ENCODE data around the gene MSLN. TPM values are rescaled to one million over a fixed set of nuclear protein-coding genes. Genes with fewer than 3 reads are reported as not detected.
A peak's percentile ranks its signal among the peaks of the same experiment; 100 is the strongest.

MSLN gene
- total and polyA plus RNA-seq, 8 donors, result 0.92 to 83.7 (median 5.2) TPM; not detected in 1

DNA sequence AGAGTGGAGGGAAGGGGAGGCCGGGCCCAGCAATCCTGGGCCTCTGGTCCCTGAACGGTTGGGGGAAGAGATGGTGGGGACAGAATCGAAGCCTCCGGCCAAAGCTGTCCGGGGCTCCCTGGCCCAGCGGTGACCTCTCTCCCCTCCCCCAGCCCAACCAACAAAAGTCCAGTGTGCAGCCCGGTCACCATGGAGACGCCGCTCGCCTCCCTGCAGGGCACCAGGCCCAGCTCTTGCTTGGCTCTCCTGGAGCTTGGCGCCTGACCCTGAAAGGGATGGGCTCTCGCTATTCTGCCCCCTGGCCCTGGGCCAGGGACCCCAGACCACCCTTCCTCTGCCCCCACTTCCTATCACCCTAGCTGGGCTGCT lies 44.4 kb upstream of the MSLN start:
- peak overlapping the region; percentile 61 to 94 (median 68) for H3K4me3 ChIP-seq
- TF ChIP-seq POLR2A (IDR thresholded peaks at IDR 0.05), result no peak
- TF ChIP-seq POLR2AphosphoS5 (IDR thresholded peaks at IDR 0.05), result no peak
- TF ChIP-seq, protein P1, sequence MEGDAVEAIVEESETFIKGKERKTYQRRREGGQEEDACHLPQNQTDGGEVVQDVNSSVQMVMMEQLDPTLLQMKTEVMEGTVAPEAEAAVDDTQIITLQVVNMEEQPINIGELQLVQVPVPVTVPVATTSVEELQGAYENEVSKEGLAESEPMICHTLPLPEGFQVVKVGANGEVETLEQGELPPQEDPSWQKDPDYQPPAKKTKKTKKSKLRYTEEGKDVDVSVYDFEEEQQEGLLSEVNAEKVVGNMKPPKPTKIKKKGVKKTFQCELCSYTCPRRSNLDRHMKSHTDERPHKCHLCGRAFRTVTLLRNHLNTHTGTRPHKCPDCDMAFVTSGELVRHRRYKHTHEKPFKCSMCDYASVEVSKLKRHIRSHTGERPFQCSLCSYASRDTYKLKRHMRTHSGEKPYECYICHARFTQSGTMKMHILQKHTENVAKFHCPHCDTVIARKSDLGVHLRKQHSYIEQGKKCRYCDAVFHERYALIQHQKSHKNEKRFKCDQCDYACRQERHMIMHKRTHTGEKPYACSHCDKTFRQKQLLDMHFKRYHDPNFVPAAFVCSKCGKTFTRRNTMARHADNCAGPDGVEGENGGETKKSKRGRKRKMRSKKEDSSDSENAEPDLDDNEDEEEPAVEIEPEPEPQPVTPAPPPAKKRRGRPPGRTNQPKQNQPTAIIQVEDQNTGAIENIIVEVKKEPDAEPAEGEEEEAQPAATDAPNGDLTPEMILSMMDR (IDR thresholded peaks at IDR 0.05), result no peak
- TF ChIP-seq EP300 (IDR thresholded peaks at IDR 0.05), result no peak
- H3K4me1 ChIP-seq, result peaks cover 34 to 64% (median 61%) of the 10 kb centered on the region in 4 donors
- H3K9me3 ChIP-seq, result no peaks in the 10 kb centered on the region
- H3K27ac ChIP-seq, result peak overlapping the region in 1 of 5 donors; percentile 69
- peaks cover 0 to 58% (median 9%) of the 10 kb centered on the region in 3 donors for H3K27me3 ChIP-seq
- WGBS, 5 donors, result 10 to 22% (median 13%) methylated on average over 7 to 12 of the region's 12 CpGs
- intact Hi-C loops (cut with DNase I; ENCODE audit: low total_unique reads), result no loop called here
- H3K36me3 ChIP-seq, result peaks cover 0 to 6% (median 0%) of the 10 kb centered on the region in 4 donors
- DNase-seq, result peak; percentile 48 to 81

DNA sequence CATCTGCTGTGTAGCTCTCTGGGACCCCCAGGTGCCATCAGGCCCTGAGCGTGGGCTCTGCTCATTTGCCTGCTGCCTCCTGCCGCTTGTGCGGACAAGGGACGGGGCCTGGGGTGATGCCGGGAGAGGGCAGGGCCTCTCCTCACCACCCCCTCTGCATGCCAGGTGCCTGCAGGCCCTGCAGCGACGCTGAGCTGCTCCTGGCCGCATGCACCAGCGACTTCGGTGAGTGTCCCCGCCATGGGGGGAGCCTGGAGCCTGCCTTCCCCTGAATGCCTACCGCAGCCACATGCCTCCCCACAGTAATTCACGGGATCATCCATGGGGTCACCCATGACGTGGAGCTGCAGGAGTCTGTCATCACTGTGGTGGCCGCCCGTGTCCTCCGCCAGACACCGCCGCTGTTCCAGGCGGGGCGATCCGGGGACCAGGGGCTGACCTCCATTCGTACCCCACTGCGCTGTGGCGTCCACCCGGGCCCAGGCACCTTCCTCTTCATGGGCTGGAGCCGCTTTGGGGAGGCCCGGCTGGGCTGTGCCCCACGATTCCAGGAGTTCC lies 43.7 kb upstream of the MSLN start:
- Histone ChIP-seq H3K36me3 (peaks cover 0 to 6% (median 0%) of the 10 kb centered on the region in 4 donors), H3K27me3 (peaks cover 0 to 52% (median 5%) of the 10 kb centered on the region in 3 donors), H3K4me3 (no peak overlapping the region), H3K4me1 (peaks cover 39 to 66% (median 64%) of the 10 kb centered on the region in 4 donors), H3K9me3 (no peaks in the 10 kb centered on the region), H3K27ac (no peak overlapping the region)
- no peak for DNase-seq
- intact Hi-C loops (cut with DNase I; ENCODE audit: low total_unique reads), result no loop called here
- TF ChIP-seq EP300 (IDR thresholded peaks at IDR 0.05) (no peak), POLR2AphosphoS5 (IDR thresholded peaks at IDR 0.05) (no peak), POLR2A (IDR thresholded peaks at IDR 0.05) (no peak)
- TF ChIP-seq, protein P1 (IDR thresholded peaks at IDR 0.05), result no peak
- WGBS, 5 donors, result 83 to 88% (median 86%) methylated on average over 15 to 29 of the region's 29 CpGs

DNA sequence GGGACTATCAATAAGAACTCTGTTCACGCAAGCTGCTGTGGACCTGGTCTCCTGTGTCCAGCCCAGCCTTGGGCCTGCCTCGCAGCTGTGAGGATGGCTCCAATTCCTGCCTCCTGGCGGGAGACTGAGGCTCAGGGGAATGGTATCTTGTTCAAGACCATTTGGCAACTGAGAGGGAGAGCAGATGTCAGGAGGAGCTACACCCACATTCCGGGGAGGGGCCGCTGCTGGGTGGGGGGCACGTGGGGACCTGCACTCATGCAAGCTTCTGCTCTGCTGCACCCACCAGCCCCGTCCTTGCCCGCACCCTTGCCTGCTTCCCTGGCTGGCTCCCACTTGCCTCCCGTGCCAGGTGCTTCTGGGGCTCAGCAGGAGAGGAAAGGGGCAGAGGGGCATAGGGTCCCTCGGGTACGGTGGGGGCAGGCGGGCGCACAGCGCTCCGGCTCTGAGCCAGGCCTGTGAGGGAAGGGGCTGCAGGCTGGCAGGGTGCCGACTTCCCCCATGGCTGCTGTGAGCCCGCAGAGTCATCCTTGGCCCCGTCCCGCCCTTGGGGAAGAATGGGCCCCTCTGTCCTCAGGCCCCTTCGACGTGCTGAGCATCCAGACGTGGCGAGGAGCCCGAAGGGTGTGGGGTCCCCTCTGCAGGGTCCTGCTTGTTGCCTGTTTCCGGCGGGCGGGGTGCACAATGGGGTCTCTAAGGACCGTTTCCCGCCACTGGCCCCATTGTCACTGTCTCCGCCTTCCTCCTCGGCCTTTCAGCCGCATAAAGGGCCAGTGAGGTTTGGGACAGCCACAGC lies 42.9 kb upstream of the MSLN start:
- 72 to 82% (median 77%) methylated on average over 19 to 32 of the region's 32 CpGs for WGBS, 5 donors
- DNase-seq, result peak in 1 of 2 donors; percentile 50
- no peak overlapping the region for H3K27ac ChIP-seq
- H3K4me1 ChIP-seq, result peaks cover 40 to 70% (median 67%) of the 10 kb centered on the region in 4 donors
- intact Hi-C loops (cut with DNase I; ENCODE audit: low total_unique reads), result no loop called here
- TF ChIP-seq, protein P1 (IDR thresholded peaks at IDR 0.05), result no peak
- TF ChIP-seq EP300 (IDR thresholded peaks at IDR 0.05) (no peak), POLR2AphosphoS5 (IDR thresholded peaks at IDR 0.05) (no peak), POLR2A (IDR thresholded peaks at IDR 0.05) (no peak)
- H3K9me3 ChIP-seq, result no peaks in the 10 kb centered on the region
- no peak overlapping the region for H3K4me3 ChIP-seq
- peaks cover 0 to 10% (median 0%) of the 10 kb centered on the region in 4 donors for H3K36me3 ChIP-seq
- H3K27me3 ChIP-seq, result peaks cover 0 to 44% (median 5%) of the 10 kb centered on the region in 3 donors

DNA sequence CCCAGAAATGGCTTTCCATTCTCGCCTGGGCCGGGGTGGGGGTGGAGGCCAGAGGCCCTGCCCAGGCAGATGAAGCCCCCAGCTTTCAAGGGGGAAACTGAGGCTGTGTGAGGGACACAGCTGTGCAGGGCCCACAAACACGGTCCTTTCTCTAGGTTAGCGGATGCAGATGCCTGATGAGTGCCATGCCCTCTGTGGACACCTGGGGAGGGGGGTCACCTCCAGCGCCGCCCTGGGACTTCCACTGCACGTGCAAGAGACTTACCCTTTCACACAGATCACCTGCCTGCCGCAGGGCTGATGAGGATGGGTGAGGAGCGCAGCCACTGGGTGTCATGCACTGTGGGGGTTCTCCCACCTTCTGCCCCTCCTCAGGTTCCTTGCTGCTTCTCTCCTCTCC lies 42.1 kb upstream of the MSLN start:
- no peak for DNase-seq
- no peak for TF ChIP-seq POLR2AphosphoS5 (IDR thresholded peaks at IDR 0.05)
- TF ChIP-seq EP300 (IDR thresholded peaks at IDR 0.05), result no peak
- TF ChIP-seq, protein P1 (IDR thresholded peaks at IDR 0.05), result no peak
- TF ChIP-seq POLR2A (IDR thresholded peaks at IDR 0.05), result no peak
- H3K4me1 ChIP-seq, result peaks cover 40 to 70% (median 67%) of the 10 kb centered on the region in 4 donors
- WGBS, 5 donors, result 79 to 87% (median 84%) methylated on average over 6 to 9 of the region's 9 CpGs
- intact Hi-C loops (cut with DNase I; ENCODE audit: low total_unique reads), result no loop called here
- H3K4me3 ChIP-seq, result no peak overlapping the region
- H3K9me3 ChIP-seq, result no peaks in the 10 kb centered on the region
- peaks cover 0 to 14% (median 0%) of the 10 kb centered on the region in 4 donors for H3K36me3 ChIP-seq
- H3K27ac ChIP-seq, result no peak overlapping the region
- peaks cover 0 to 41% (median 5%) of the 10 kb centered on the region in 3 donors for H3K27me3 ChIP-seq
